ENCODE measurements around the gene FLNC. TPM values are rescaled to one million over a fixed set of nuclear protein-coding genes. Genes with fewer than 3 reads are reported as not detected.

The FLNC gene
- total and polyA plus RNA-seq, 9 of the 15 experiments (the other 6 are each of a cell fraction or from before 2014, with no cell fraction given) = 0.90 to 155 (median 28.8) TPM

DNA sequence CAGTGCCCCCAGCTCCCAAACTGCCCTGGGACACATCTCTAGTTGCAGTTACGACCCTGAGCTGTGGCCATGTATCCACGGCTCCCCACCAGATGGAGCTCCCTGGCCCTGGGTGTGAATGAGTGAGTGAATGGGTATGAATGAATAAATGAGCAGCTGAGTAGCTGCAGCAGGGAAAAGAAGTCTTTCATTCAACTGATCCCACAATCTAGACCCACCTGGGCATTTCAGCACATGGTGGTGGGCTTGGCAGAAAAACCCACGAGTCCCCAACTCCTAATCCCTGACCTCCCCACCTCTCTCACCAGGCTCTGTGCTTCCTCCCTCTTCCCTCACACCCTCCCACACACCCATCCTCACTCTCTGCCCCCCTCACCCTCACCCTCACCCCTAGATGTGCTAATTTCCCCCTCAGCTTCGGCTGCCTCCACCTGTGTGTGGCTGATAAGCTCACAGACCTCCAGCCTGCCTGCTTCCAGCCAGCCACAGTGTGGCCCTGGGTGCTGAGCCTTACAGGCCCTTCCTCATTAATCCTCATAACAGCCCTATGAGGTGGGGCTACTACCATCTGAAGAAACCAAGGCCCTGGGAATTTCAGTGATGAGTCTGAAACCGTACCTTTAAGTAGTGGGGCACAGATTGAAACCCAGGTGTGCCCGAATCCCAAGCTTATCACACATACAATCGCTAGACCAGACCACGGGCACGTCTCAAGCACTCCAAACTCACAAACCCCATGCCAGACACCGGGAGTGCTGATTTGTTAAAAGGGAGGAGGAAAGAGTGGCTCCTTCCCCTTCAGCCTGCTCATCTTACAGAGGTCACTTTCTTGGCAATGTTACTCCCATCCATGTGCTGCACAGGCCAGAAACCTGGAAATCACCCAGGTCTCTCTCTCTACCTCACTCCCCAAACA lies 30.2 kb downstream of the FLNC start (continued):
- TF ChIP-seq, protein P1, sequence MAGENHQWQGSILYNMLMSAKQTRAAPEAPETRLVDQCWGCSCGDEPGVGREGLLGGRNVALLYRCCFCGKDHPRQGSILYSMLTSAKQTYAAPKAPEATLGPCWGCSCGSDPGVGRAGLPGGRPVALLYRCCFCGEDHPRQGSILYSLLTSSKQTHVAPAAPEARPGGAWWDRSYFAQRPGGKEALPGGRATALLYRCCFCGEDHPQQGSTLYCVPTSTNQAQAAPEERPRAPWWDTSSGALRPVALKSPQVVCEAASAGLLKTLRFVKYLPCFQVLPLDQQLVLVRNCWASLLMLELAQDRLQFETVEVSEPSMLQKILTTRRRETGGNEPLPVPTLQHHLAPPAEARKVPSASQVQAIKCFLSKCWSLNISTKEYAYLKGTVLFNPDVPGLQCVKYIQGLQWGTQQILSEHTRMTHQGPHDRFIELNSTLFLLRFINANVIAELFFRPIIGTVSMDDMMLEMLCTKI (IDR thresholded peaks at IDR 0.05; ENCODE audit: partially characterized antibody) = no peak
- no peak for TF ChIP-seq ZNF124 (CRISPR knock-in tag; IDR thresholded peaks at IDR 0.05)
- TF ChIP-seq RFX7 (CRISPR knock-in tag; IDR thresholded peaks at IDR 0.05) = no peak
- no peak for TF ChIP-seq CEBPG (CRISPR knock-in tag; IDR thresholded peaks at IDR 0.05)
- no peak for TF ChIP-seq CEBPG (tag; conservative IDR thresholded peaks at IDR 0.05 in 1 of 2, IDR thresholded peaks at IDR 0.05 in 1 of 2)
- 0 out of 2 replicates have a peak, but pooled peaks have one; percentile 4 for TF ChIP-seq JUNB (CRISPR knock-in tag; conservative IDR thresholded peaks at IDR 0.05)
- TF ChIP-seq TCF7L2 (IDR thresholded peaks at IDR 0.05; ENCODE audit: low read depth, low read length) = no peak
- TF ChIP-seq CHD1 (IDR thresholded peaks at IDR 0.05; ENCODE audit: low read length) = peak; percentile 68
- TF ChIP-seq NFIC (IDR thresholded peaks at IDR 0.05) = peak; percentile 89
- no peak for TF ChIP-seq XRCC4 (IDR thresholded peaks at IDR 0.05; ENCODE audit: extremely low read depth, insufficient read depth, insufficient read length)
- peak; percentile 87; the same call in 1 of the 2 replicates for TF ChIP-seq PHF21A (IDR thresholded peaks at IDR 0.05; ENCODE audit: borderline replicate concordance, low read depth)
- no peak for TF ChIP-seq TAF9B (IDR thresholded peaks at IDR 0.05; ENCODE audit: partially characterized antibody)
- no peak for TF ChIP-seq RFX5 (IDR thresholded peaks at IDR 0.05; ENCODE audit: low read depth, low read length)
- TF ChIP-seq, protein P2, sequence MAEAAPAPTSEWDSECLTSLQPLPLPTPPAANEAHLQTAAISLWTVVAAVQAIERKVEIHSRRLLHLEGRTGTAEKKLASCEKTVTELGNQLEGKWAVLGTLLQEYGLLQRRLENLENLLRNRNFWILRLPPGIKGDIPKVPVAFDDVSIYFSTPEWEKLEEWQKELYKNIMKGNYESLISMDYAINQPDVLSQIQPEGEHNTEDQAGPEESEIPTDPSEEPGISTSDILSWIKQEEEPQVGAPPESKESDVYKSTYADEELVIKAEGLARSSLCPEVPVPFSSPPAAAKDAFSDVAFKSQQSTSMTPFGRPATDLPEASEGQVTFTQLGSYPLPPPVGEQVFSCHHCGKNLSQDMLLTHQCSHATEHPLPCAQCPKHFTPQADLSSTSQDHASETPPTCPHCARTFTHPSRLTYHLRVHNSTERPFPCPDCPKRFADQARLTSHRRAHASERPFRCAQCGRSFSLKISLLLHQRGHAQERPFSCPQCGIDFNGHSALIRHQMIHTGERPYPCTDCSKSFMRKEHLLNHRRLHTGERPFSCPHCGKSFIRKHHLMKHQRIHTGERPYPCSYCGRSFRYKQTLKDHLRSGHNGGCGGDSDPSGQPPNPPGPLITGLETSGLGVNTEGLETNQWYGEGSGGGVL (CRISPR knock-in tag; IDR thresholded peaks at IDR 0.05) = no peak
- TF ChIP-seq SPI1 (IDR thresholded peaks at IDR 0.05; ENCODE audit: borderline replicate concordance, low read depth, low read length) = peak; percentile 90
- peak; percentile 95 for TF ChIP-seq ELF4 (CRISPR knock-in tag; IDR thresholded peaks at IDR 0.05)
- TF ChIP-seq ZNF551 (CRISPR knock-in tag; IDR thresholded peaks at IDR 0.05) = no peak
- TF ChIP-seq ZBTB7A (IDR thresholded peaks at IDR 0.05; ENCODE audit: borderline replicate concordance, control insufficient read depth, low read depth, low read length) = peak; percentile 92
- TF ChIP-seq, protein P3, sequence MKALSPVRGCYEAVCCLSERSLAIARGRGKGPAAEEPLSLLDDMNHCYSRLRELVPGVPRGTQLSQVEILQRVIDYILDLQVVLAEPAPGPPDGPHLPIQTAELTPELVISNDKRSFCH (CRISPR knock-in tag; IDR thresholded peaks at IDR 0.05) = no peak
- TF ChIP-seq, protein P3 (tag; IDR thresholded peaks at IDR 0.05) = peak; percentile 24; the same call in 1 of the 2 replicates
- 0 out of 2 replicates have a peak, but pooled peaks have one; percentile 53 for TF ChIP-seq RHOXF2B (CRISPR knock-in tag; conservative IDR thresholded peaks at IDR 0.05)
- TF ChIP-seq, protein P4, sequence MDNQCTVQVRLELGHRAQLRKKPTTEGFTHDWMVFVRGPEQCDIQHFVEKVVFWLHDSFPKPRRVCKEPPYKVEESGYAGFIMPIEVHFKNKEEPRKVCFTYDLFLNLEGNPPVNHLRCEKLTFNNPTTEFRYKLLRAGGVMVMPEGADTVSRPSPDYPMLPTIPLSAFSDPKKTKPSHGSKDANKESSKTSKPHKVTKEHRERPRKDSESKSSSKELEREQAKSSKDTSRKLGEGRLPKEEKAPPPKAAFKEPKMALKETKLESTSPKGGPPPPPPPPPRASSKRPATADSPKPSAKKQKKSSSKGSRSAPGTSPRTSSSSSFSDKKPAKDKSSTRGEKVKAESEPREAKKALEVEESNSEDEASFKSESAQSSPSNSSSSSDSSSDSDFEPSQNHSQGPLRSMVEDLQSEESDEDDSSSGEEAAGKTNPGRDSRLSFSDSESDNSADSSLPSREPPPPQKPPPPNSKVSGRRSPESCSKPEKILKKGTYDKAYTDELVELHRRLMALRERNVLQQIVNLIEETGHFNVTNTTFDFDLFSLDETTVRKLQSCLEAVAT (IDR thresholded peaks at IDR 0.05) = peak; percentile 83 to 88; a peak in 3 of 4 replicates
- TF ChIP-seq HMGN3 (IDR thresholded peaks at IDR 0.05; ENCODE audit: borderline replicate concordance, extremely low read depth, insufficient read length, low read depth, low read length) = peak; percentile 66
